CD4-positive, alpha-beta T cell (primary cell): Measurements from ENCODE around the gene SNX17. TPM values are rescaled to one million over a fixed set of nuclear protein-coding genes. Genes with fewer than 3 reads are reported as not detected.

Experiments
- ATAC-seq: fragments of 200-7000 bp; cut with Tn5 transposase; one replicate; pipeline ENCODE4 v1.10.0; 2022; ENCODE audit warnings: mild to moderate bottlenecking; ENCODE audit not compliant: poor library complexity
- CTCF ChIA-PET: fragments of 350-600 bp; sonication (Branson Sonifier 250); formaldehyde crosslinking; loops from one replicate; lab custom pipeline; 2021; ENCODE audit warnings: antibody characterized with exemption, inconsistent platforms; lab: Charles Lee
- POLR2A ChIA-PET: fragments of 350-600 bp; sonication (Branson Sonifier 250); formaldehyde crosslinking; loops from one replicate; lab custom pipeline; 2021; ENCODE audit warnings: antibody characterized with exemption, inconsistent platforms; lab: Charles Lee
- DNase-seq, 14 experiments: peaks; one replicate each; pipeline ENCODE4 v3.0.0-alpha.2; 2013 to 2020; ENCODE audit warnings: mixed read lengths in 2 of 14
- H3K27ac ChIP-seq, 2 donors: one replicate each; pipeline versions ENCODE4 v1.5.1 to v1.7.0; 2013; ENCODE audit warnings: low read length in 2 of 2, low read depth in 1 of 2, mild to moderate bottlenecking in 1 of 2
- H3K27me3 ChIP-seq, 2 experiments: 1 replicate in 1 of 2; 2 replicates in 1 of 2; pipeline versions ENCODE4 v1.6.1 to v1.7.0; 2013; ENCODE audit warnings: low read length in 2 of 2, control low read depth in 1 of 2, mild to moderate bottlenecking in 1 of 2, moderate library complexity in 1 of 2; ENCODE audit not compliant: insufficient read depth in 2 of 2, control insufficient read depth in 1 of 2
- H3K36me3 ChIP-seq: one replicate; pipeline ENCODE4 v1.6.1; 2013; ENCODE audit warnings: low read length, control low read depth; ENCODE audit not compliant: insufficient read depth
- H3K4me1 ChIP-seq: one replicate; pipeline ENCODE4 v1.6.1; 2013; ENCODE audit warnings: low read length, control low read depth; ENCODE audit not compliant: insufficient read depth
- H3K4me3 ChIP-seq: one replicate; pipeline ENCODE4 v1.5.1; 2013; ENCODE audit warnings: mild to moderate bottlenecking, low read length, moderate library complexity
- H3K9me3 ChIP-seq, 2 experiments: 1 replicate in 1 of 2; 2 replicates in 1 of 2; pipeline versions ENCODE4 v1.6.1 to v1.7.0; 2013; ENCODE audit warnings: low read length in 2 of 2, mild to moderate bottlenecking in 2 of 2, control low read depth in 1 of 2, moderate library complexity in 1 of 2; ENCODE audit not compliant: control insufficient read depth in 1 of 2, insufficient read depth in 1 of 2
- H3K27ac Mint-ChIP-seq: one replicate; pipeline ENCODE4 v1.8.0; 2020; ENCODE audit warnings: mixed read lengths
- H3K27me3 Mint-ChIP-seq: one replicate; pipeline ENCODE4 v1.8.0; 2021; ENCODE audit warnings: mixed read lengths
- H3K36me3 Mint-ChIP-seq: one replicate; pipeline ENCODE4 v1.8.0; 2021; ENCODE audit warnings: low read depth, mixed read lengths
- H3K4me1 Mint-ChIP-seq: one replicate; pipeline ENCODE4 v1.8.0; 2021; ENCODE audit warnings: low read depth, mixed read lengths
- H3K4me3 Mint-ChIP-seq: one replicate; pipeline ENCODE4 v1.8.0; 2020; ENCODE audit warnings: mild to moderate bottlenecking, mixed read lengths
- H3K9me3 Mint-ChIP-seq: one replicate; pipeline ENCODE4 v1.8.0; 2020; ENCODE audit warnings: mixed read lengths
- CTCF ChIP-seq: fragments of 200-600 bp; IDR thresholded peaks from one replicate; pipeline ENCODE4 v1.8.0; 2022; ENCODE audit warnings: antibody characterized with exemption, mild to moderate bottlenecking
- intact Hi-C, 2 experiments: fragments of 100-400 bp; cut with DNase I in 1 of 2; cut with micrococcal nuclease in 1 of 2; formaldehyde crosslinking; loops; one replicate each; pipeline versions ENCODE4 v1.15.1 to v1.9.0; 2023 to 2025; cut with DNase I, micrococcal nuclease
- total RNA-seq, 174 experiments: library from RNA in 2 of 174; stranded (reverse) in 2 of 174; gene quantifications; one replicate each; pipeline ENCODE4 v1.2.3 and lab custom pipeline; 2021 to 2026

The SNX17 gene
- total RNA-seq, 2 experiments from 2014 or later: 66.3 to 67.9 TPM

- H3K4me3 ChIP-seq: no peak overlapping the region
- peaks cover 81% of the 10 kb centered on the region for H3K36me3 ChIP-seq
- ATAC-seq (no peak), DNase-seq (no peak)
- no peak overlapping the region for H3K27ac Mint-ChIP-seq
- H3K9me3 Mint-ChIP-seq: no peaks in the 10 kb centered on the region
- CTCF ChIA-PET: no interaction called here
- H3K27me3 ChIP-seq: no peaks in the 10 kb centered on the region
- H3K4me1 ChIP-seq: no peaks in the 10 kb centered on the region
- intact Hi-C loops: no loop called here
- no peak overlapping the region for H3K27ac ChIP-seq
- no peak for TF ChIP-seq CTCF
- no peaks in the 10 kb centered on the region for H3K27me3 Mint-ChIP-seq
- no peaks in the 10 kb centered on the region for H3K4me1 Mint-ChIP-seq
- H3K4me3 Mint-ChIP-seq: no peak overlapping the region
- peaks cover 82% of the 10 kb centered on the region for H3K36me3 Mint-ChIP-seq
- POLR2A ChIA-PET: interaction anchor here (1.7 kb wide), 1 partner anchor 13 kb away, joined by 6 read pairs; the partner anchor contains the start of gene MPV17
- H3K9me3 ChIP-seq: no peaks in the 10 kb centered on the region
Measured at GRCh38 chr2:27336173-27336572, 34.2 kb upstream of the SNX17 start.

GRCh38 chr2:27347641-27348040 is 22.8 kb upstream of the SNX17 start:
- peaks cover 7% of the 10 kb centered on the region for H3K4me1 ChIP-seq
- no peaks in the 10 kb centered on the region for H3K27me3 Mint-ChIP-seq
- no peak for ATAC-seq
- H3K4me1 Mint-ChIP-seq: peaks cover 35% of the 10 kb centered on the region
- H3K9me3 Mint-ChIP-seq: no peaks in the 10 kb centered on the region
- H3K36me3 ChIP-seq: peaks cover 17% of the 10 kb centered on the region
- H3K9me3 ChIP-seq: no peaks in the 10 kb centered on the region
- no peaks in the 10 kb centered on the region for H3K27me3 ChIP-seq
- no peak overlapping the region for H3K4me3 Mint-ChIP-seq
- CTCF ChIA-PET: no interaction called here
- peaks cover 42% of the 10 kb centered on the region for H3K36me3 Mint-ChIP-seq
- DNase-seq: no peak
- no peak for TF ChIP-seq CTCF
- no peak overlapping the region for H3K27ac ChIP-seq
- H3K4me3 ChIP-seq: no peak overlapping the region
- POLR2A ChIA-PET: no interaction called here
- H3K27ac Mint-ChIP-seq: peak overlapping the region; percentile 27
- intact Hi-C loops: no loop called here

GRCh38 chr2:27350106-27350693 is 20.2 kb upstream of the SNX17 start:
- DNase-seq (no peak), ATAC-seq (no peak)
- ChIA-PET POLR2A (interaction anchor here (1.1 kb wide), 1 partner anchor 47 kb away, joined by 4 read pairs; no protein-coding TSS in a partner anchor), CTCF (no interaction called here)
- no peak for TF ChIP-seq CTCF
- H3K27ac Mint-ChIP-seq: no peak overlapping the region
- H3K4me1 Mint-ChIP-seq: peaks cover 52% of the 10 kb centered on the region
- no peak overlapping the region for H3K4me3 ChIP-seq
- no peaks in the 10 kb centered on the region for H3K9me3 Mint-ChIP-seq
- peaks cover 29% of the 10 kb centered on the region for H3K36me3 Mint-ChIP-seq
- H3K27me3 Mint-ChIP-seq: no peaks in the 10 kb centered on the region
- no peaks in the 10 kb centered on the region for H3K27me3 ChIP-seq
- H3K9me3 ChIP-seq: no peaks in the 10 kb centered on the region
- H3K27ac ChIP-seq: no peak overlapping the region
- intact Hi-C loops: no loop called here
- H3K4me3 Mint-ChIP-seq: no peak overlapping the region
- H3K4me1 ChIP-seq: peaks cover 22% of the 10 kb centered on the region
- peaks cover 9% of the 10 kb centered on the region for H3K36me3 ChIP-seq
